Measurements from ENCODE around the gene TMEM191B.
"Not testable (repeated sequence)": the region's sequence is repeated elsewhere in the genome, so short reads cannot be mapped to it uniquely, and the experiment has no call there.

The TMEM191B gene

DNA sequence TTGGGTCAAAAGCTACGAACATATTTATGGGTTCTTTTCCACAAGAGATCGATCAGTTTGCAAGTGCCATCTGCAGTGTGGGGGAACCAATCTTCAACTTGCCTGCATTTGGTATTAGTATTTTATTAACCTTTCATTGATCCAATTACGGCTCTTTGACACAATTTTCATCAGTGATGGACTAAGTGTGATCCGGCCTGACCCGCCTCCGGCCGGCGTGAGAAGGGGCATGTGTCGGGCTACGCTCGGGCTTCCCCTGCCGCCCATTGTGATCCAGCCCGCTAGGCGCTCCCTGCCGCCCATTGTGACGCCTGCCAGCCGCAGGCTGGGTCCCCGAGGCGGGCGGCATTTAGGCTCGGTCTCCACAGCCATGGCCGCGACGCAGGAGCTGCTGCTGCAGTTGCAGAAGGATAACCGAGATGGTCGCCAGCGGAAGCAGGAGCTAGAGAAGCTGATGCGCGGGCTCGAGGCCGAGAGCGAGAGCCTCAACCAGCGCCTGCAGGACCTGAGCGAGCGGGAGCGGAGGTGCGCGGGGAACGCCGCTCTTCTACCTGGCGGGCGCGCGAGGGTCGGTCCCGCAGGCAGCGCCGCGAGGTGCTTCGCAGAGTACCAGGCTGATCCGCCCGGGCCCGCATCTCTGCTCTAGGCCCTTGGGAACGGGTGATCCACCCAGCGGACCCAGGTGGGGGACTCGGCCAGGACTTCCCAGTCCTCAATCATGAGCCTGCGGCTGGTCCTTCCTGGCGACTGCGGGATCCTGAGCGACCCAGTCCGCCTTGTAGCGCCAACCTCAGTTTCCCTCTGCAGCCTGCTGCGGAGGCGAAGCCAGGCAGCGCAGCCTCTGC, at the start of gene TMEM191B:
Gene TMEM191B, plus strand, starts transcription at position 51 of the 845 bp plus-strand sequence. Its CDS starts 179 bp downstream, at position 230.
- not testable (repeated sequence) for DNase-seq (ENCODE audit: low read depth, low spot score)

DNA sequence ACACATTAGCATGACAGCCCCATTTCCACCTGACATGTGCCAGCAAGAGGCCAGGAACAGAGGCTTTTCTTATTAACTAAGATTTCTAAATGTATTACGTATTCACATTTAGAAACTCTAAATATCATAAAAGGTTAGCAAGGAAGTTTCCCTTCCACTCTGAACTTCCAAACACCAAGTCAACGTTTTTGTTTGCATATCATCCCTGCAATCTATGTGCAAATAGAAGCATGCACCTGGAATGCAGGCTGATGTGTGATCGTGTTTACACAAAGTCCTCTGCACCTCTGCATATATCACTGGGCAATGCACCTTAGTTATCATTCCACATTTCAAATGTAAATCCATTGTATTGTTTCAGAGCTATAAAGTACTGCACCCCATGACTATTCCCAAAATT, 31.4 kb upstream of the TMEM191B start:
- DNase-seq (ENCODE audit: low read depth, low spot score): not testable (repeated sequence)

DNA sequence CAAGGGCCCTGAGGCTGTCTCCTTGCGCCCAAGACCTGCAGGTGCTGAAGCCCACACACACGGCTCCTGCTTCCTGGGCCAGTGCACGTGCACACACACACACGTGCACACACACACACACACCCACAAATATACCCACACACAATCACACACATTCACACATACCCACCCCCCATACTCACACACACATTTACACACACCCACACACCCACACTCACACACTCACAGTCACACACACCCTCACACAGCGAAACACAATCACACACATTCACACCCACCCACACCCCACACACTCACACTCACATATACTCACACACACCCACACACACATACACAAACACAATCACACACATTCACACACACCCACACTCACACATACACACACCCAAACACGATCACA, 16.3 kb upstream of the TMEM191B start:
- not testable (repeated sequence) for DNase-seq (ENCODE audit: low read depth, low spot score)

DNA sequence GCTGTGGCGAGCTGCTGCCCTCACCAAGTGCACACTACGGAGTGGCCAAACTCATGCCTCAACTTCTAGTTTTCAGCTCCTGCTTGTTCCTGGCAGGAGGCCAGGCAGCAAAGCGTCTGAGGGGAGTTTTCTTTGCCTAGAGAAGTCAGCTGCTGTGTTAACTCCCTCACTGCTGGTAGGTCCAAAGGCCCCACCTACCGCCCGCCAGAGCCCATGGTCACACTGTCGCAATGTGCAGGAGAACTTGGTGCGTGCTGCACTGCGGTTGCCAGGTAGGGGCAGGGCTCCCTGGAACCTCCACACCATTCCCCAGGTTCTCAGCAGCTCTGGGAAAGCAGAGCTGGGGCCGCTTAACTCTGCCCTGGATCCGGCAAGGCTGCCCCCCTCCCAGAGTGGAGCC, 15.2 kb upstream of the TMEM191B start:
- not testable (repeated sequence) for DNase-seq (ENCODE audit: low read depth, low spot score)

DNA sequence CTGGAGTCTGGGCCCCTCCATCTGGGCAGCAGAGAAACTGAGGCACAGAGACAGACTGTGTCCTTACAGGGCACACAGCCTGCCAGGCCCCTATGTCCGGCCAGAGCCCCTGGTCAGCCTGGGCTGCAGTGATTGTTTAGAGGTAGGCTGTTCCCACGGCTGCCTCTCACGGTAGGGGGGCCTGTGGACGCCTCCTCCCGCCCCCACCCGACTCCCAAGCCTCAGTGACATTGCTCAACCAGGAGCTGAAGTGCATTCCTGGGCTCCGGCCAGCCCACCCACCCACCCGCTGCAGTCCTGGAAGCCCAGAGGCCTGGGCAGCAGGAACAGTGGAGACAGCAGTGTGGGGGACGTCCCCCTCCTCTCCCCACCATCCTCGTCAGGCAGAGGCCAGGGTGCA, 14.1 kb upstream of the TMEM191B start:
- DNase-seq (ENCODE audit: low read depth, low spot score): not testable (repeated sequence)

DNA sequence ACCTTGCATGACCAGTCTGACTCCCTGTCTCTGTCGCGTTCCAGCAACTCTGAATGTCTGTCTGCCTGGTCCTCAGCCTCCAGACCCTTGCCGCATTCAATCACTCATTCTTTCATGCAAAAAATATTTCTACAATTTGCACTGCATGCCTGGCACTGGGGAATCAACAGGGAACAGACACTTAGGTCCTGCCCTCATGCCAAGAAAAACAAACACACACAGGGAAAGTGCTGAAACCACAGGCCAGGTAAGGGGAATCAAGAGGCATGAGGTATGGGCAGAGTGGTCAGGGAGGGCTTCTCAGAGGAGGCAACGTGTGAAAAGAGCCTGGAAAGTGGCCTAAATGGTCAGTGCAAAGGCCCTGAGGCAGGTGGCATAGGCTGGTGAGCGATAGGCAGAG, 9.5 kb upstream of the TMEM191B start, which contains the start of gene GGTLC3:
Gene GGTLC3, minus strand, starts transcription at position 101 of the 400 bp plus-strand sequence. CDS start 264 bp downstream, outside the sequence.
- not testable (repeated sequence) for DNase-seq (ENCODE audit: low read depth, low spot score)

DNA sequence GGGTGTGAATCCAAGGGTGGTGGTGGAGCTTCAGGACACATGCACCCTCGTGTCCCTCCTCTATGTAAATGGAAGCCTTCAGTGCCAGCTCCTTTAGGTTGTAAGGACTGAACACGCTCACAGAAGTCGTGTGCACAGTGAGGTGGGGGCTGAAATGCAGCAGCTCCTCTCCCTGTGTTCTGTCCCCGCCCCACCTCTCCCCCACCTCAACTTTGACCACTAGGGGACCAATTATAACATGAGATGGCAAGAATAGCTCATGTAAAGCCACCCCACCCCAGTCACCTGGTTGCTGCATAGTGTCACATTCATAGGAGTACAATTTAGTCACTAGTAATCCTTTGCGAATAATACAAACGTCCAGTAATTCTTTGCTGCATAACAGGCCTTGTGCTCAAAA, 4.8 kb upstream of the TMEM191B start:
- DNase-seq (ENCODE audit: low read depth, low spot score): not testable (repeated sequence)

DNA sequence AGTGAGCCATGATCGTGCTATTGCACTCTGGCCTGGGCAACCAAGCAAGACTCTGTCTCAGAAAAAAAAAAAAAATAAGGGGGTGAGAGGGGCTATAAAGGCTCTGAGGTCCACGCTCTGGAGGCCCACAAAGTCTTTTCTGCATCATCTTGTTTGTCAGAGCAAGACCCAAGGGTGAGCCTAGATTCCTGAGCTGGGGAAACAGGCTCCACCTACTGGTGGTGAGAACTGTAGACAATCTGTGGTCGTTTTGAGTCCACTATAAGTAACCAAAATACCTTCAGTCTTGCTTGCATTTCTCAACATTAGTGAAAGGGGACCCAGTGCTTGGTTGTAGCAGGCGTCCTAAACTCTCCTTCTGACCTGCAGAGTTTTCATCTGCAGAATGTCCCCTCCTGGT, 4.3 kb upstream of the TMEM191B start:
- not testable (repeated sequence) for DNase-seq (ENCODE audit: low read depth, low spot score)

DNA sequence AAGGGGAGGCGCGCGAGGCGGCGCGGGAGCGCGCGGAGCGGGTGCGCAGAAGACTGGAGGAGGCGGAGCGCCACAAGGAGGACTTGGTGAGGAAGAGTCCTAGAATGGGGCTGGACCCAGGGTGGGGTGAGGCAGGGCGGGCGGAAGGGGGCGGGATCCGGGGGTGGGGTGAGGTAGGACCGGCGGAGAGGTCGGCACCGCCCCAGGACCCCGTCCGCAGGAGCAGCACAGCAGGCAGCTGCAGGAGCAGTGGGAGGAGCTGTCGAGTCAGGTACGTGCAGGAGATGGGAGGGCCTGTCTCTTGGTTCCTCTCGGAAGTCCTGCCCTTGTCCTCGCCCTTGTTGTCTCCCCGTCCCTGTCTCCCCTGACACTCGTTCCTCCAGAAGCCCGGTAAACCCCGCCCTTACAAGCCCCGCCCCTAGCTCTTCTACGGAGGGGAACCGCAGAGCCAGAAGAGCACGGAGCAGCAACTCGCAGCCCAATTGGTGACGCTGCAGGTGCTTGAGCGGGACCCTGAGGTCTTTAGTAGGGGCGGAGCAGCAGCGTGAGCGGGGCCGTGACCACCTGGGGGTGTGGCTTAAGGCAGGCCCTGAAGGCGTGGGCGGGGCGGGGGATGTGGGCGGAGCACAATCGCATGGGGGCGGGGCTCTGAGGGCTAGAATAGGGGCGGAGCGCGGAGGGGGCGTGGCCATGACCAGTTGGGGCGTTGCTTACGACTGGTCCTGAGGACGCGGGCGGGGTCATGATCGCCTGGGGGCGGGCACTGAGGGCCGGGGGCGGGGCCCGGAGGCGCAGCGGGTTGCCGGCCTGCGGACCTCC, 1.2 kb downstream of the TMEM191B start:
- DNase-seq (ENCODE audit: low read depth, low spot score): peak; percentile 20

DNA sequence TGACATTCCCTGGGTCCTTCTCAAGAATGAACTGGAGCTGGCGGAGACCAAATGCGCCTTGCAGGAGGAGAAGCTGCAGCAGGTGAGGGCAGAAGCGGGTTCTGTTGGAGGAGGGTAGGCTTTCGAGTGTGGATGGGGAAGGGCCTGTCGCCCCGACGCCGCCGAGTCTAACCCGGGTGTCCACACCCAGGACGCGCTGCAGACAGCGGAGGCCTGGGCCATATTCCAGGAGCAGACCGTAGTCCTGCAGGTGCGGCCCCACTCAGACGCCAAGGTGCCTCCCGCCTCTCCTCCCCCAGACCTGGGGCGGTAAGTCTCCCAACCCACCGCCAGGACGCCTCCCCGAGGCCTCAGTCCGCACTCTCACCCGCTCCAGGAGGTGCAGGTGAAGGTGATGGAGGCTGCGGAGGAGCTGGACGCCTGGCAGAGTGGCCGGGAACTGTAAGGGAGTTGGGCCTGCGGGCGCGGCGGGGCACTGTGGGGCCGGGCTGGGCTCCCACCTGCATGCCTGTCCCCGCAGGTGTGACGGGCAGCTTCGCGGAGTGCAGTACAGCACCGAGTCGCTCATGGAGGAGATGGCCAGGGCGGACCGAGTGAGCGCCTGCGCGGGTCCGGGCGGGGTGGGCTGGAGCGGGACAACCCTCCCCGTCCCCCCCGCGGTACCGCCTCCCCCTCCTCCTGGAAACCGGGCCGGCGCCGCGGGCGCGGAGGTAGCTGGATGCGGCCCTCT, 2.0 kb downstream of the TMEM191B start:
- DNase-seq (ENCODE audit: low read depth, low spot score): not testable (repeated sequence)

DNA sequence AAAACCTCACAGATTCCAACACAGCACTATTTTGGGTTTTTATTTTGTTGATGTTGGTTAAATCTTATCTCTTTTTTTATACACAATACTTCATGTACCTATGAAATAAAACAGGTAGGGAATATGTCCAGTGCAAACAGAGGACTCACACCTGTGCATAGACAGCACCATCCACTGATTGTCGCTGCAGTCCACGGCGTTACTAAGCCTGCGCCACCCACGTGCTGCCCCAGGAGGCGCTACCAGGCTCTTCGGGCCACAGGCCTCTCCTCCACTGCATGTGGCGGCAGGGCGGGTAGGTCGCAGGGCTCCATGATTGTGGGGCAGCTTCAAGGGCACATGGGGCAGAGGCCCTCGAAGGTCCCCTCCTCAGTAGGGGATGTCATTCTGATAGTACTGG, 6.0 kb downstream of the TMEM191B start:
- not testable (repeated sequence) for DNase-seq (ENCODE audit: low read depth, low spot score)

DNA sequence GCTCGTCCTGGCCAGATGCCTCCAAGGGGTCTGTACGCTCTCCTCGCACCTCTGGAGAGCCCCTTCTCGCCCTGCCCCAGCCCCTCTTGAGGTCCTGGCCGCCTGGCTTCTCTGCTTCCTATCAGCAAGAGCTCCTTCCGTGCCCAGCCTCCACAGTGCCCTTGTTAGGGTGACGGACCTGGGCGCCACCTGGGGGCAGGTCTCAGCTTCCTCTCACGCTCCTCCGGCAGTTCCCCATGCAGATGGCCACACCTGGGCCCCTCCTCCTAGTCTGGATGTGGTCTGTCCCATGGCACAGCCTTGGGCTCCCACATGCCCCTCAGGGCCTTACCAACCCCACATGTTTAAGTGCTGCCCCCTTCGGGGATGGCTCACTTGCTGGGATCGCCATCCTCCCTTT, 6.7 kb downstream of the TMEM191B start:
- DNase-seq (ENCODE audit: low read depth, low spot score): not testable (repeated sequence)

DNA sequence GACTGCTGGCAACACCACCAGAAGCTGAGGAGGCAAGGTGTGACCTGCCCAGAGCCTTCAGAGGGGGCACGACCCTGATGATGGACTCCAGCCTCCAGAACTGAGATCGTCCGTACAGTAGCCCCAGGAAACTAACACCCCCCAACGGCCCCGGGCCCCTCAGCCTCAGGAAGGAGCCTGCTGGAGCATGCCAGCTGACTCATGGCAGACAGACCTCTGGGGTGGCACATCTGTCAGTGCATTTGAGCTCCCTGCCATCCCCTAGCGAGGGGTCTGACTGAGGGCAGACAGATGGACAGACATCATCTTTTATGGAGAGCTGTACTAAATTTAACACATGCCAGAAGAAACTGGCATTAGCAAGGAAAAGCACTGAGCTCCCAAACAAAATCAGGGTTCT, 12.4 kb downstream of the TMEM191B start:
- not testable (repeated sequence) for DNase-seq (ENCODE audit: low read depth, low spot score)

DNA sequence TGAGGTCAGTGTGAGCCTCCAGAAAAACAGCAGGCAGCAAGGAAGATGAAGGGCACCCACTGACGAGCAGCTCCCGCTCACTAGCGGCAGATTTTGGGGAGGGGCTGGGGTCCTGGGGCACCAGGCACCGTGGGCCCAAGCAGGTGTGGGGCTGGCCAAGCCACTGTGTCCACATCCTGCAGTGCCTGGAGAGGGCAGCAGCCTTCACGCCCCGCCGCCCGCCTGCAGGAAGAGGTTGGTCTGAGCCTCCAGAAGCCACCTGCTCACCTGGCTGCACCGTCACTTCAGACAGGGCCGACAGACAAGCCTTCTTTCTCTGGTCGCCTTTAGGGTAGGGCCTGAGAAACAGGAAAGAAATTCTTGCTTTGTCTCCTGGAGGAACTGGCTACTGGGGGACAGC, 15.8 kb downstream of the TMEM191B start:
- not testable (repeated sequence) for DNase-seq (ENCODE audit: low read depth, low spot score)

DNA sequence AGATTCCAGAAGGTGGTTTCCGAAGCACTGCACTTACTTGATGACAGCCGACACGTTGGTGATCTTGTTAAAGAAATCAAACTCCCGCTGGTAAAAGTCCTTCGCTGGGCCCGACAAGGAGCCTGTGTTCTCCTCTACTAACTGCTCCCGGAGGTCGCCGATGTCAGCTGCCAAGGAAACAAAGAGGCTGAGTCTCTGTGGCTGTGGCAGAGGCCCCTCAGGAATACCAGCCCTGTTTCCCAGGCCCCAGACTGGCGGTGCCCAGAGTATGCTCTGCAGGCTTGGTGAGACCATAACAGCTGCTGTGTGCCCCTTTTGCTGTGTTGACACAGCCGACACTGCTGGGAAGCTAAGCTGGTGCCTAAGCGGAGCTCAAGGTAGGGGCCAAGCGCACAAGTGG, 17.0 kb downstream of the TMEM191B start:
- not testable (repeated sequence) for DNase-seq (ENCODE audit: low read depth, low spot score)

DNA sequence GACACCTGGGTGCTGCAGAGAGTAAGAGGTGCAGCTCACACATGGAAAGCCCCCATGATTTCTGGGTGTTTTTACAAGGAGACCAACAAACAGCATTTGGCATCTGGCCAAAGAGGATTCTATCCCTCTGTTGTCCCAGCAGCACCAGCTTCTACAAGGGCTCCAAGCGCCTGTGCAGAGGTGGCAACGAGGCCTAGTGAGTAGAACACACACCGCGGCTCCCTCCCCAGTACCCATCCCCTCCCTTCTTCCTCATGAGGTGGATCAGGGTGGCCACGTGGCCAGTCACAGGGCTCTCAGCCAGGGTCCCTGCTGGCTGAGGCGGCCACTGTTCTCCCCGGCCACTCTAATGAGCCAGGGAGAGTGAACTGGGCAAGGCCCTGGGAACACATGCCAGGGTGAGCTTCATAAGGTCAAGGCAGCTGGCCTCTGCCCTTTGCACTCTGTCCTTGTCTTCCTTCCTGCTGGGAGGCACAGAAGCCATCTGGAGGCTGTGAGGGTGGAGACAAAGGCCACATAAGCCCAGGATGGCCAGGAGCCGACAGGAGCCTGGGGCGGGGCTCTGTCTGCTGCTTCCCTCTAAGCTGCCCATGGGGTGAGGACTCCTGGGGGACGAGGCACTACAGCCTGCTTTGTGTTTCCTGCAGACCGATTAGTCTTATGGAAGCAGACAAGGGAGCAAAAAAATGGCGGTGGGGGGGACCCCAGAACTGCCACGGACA, 22.0 kb downstream of the TMEM191B start:
- not testable (repeated sequence) for DNase-seq (ENCODE audit: low read depth, low spot score)

DNA sequence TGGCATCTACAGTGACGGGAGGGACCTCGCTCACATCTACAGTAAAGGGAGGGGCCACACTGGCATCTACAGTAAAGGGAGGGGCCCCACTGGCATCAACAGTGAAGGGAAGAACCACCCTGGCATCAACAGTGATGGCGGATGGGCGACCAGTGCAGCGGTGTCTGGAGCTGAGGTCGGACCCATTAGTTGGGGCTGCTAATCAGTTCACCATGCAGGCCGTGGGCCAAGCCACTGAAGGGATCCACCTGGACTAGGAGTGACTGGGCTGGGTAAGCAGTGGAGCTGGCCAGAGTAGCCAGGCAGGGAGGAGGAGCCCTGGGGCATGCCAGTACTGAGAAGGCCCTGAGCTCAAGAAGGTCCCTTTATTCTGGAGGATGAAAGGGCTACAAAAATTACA, 23.4 kb downstream of the TMEM191B start:
- not testable (repeated sequence) for DNase-seq (ENCODE audit: low read depth, low spot score)

DNA sequence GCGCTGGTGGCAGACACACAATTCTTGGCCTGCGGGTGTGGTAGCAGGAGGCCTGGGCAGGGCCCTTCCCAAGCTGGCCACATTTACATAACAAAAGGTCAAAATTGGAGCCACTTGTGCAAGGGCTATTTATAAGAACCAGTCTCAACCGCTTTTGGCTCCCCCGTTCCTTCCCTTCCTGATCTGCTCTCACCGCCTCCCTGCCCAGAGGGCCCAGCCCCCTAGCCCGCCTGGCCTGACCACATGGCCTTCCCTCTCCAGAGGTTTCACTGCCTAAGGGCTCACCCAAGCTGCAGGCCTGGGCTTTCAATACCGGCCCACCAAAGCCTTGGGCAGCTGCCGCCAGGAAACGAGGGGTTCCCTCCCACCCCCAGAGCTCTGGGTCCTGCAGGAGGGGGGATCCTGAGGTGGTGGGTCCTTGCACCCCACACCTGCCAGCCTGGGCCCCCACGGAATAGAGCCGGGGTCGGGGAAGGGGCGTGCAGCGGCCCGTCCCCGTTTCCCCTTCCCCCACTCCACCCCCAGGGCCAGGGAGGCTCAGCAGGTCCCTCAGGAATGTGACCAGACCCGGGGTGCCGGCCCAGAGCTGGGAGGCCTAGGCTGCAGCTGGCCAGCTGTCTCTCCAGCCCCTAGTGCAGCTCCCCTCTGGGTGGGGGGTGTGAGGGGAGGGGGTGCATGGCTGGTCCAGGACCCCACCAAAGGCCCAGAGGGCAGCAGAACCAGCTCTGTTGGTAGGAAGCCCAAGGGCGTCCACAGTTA, 25.4 kb downstream of the TMEM191B start:
- not testable (repeated sequence) for DNase-seq (ENCODE audit: low read depth, low spot score)

DNA sequence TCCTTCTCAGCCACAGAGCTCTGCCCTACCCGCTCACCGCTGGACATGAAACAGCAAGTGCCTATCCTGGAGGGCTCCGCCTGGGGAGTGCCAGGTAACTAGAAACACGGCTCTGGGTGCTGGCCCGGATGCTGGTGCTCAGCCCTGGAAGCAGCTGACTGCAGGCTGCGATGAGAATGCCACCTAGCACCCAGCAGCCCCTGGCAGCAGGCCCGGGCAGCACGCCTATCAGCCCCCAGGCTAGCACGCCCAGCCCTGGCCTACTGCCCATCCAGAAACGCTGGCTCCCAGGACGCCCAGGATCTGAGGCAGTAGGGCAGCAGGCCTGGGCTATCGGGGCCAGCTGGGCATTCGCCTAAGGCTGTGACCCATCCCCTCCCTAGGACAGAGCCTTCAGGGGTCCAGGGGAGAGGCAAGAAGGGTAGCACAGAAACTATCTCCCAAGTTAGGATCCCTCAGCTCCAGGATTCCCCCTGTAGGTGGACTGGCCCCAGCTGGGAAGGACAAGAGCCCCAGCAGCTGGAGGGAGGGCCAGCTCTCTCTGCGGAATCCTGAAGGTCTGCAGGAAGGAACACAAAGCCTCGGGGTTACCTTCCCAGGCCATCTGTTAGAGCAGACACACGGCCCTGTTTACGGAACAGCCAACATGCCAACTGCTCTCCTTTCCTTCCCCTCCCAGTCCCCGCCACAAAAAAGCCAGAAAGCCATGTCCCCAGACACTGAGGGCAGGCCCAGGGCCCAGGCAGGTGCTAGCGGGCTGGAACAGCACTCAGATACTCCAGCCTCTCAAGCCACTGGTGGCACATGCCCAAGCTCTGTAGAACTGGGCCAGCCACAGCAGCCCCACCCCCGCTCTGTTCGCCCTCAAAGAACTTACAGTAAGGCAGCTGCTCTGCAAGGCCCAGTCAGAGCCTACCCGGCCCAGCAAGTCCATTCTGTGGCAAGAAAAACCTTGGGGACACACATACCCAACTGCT, 27.0 kb downstream of the TMEM191B start:
- not testable (repeated sequence) for DNase-seq (ENCODE audit: low read depth, low spot score)

Data from iPS DF 19.7 (cell line).